ENCODE measurements around the gene RTEL1. TPM values are rescaled to one million over a fixed set of nuclear protein-coding genes. Genes with fewer than 3 reads are reported as not detected.

Gene RTEL1
- total and polyA plus RNA-seq, 7 donors: 3.6 to 44.3 (median 22.4) TPM

DNA sequence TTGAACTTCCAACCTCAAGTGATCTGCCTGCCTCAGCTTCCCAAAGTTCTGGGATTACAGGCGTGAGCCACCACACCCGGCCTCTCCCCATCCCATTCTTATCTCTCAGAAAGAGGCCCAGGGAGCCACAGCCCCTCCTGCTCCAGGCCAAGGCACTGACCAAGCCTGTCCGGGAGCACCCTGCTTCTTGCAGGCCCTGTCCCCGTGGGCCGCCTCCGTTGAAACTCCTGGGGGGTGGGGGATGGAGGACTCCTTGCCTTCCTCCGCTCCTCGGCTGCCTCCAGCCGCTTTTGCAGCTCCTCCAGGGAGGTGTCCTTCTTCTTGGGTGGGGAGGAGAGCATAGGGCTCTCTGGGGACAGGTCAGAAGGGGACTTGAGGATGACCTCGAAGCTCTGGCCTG lies 14.6 kb upstream of the RTEL1 start:
- H3K4me1 ChIP-seq: peaks cover 0 to 15% (median 10%) of the 10 kb centered on the region in 4 donors
- WGBS, 2 donors: 75 to 92% methylated on average over 10 of the region's 10 CpGs
- intact Hi-C loops (cut with DNase I): no loop called here
- TF ChIP-seq, protein P1, sequence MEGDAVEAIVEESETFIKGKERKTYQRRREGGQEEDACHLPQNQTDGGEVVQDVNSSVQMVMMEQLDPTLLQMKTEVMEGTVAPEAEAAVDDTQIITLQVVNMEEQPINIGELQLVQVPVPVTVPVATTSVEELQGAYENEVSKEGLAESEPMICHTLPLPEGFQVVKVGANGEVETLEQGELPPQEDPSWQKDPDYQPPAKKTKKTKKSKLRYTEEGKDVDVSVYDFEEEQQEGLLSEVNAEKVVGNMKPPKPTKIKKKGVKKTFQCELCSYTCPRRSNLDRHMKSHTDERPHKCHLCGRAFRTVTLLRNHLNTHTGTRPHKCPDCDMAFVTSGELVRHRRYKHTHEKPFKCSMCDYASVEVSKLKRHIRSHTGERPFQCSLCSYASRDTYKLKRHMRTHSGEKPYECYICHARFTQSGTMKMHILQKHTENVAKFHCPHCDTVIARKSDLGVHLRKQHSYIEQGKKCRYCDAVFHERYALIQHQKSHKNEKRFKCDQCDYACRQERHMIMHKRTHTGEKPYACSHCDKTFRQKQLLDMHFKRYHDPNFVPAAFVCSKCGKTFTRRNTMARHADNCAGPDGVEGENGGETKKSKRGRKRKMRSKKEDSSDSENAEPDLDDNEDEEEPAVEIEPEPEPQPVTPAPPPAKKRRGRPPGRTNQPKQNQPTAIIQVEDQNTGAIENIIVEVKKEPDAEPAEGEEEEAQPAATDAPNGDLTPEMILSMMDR (IDR thresholded peaks at IDR 0.05): no peak
- no peak for TF ChIP-seq EP300 (IDR thresholded peaks at IDR 0.05)
- no peak for TF ChIP-seq POLR2A (IDR thresholded peaks at IDR 0.05)
- no peak for TF ChIP-seq POLR2AphosphoS5 (IDR thresholded peaks at IDR 0.05)
- H3K9me3 ChIP-seq: no peaks in the 10 kb centered on the region
- H3K27me3 ChIP-seq: no peaks in the 10 kb centered on the region
- DNase-seq: no peak
- H3K36me3 ChIP-seq: no peaks in the 10 kb centered on the region
- H3K4me3 ChIP-seq: no peak overlapping the region
- H3K27ac ChIP-seq: no peak overlapping the region

DNA sequence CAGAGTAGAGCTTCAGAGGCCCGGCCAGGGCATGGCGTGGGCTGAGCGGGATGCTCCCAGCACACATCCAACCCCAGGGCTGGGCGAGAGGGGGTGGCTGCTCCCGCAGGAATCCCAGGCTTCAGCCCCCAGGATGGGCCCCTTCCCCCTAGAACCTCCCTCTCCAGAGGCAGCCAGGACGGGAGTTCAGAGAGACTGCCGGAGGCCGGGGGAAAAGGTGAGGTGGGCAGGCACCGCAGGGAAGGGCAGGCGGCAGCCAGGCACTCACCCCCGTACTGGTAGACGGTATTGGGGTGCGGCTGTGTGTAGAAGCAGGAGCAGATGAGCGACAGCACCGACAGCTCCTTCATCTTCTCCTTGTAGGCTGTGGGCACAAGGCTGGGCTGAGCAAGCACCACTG lies 14.2 kb upstream of the RTEL1 start:
- Histone ChIP-seq H3K27ac (no peak overlapping the region), H3K27me3 (no peaks in the 10 kb centered on the region), H3K4me1 (peaks cover 0 to 15% (median 10%) of the 10 kb centered on the region in 4 donors), H3K9me3 (no peaks in the 10 kb centered on the region), H3K36me3 (no peaks in the 10 kb centered on the region), H3K4me3 (no peak overlapping the region)
- TF ChIP-seq, protein P1 (IDR thresholded peaks at IDR 0.05): no peak
- TF ChIP-seq EP300 (IDR thresholded peaks at IDR 0.05): no peak
- no peak for TF ChIP-seq POLR2A (IDR thresholded peaks at IDR 0.05)
- TF ChIP-seq POLR2AphosphoS5 (IDR thresholded peaks at IDR 0.05): no peak
- 91 to 93% methylated on average over 15 of the region's 15 CpGs for WGBS, 2 donors
- intact Hi-C loops (cut with DNase I): no loop called here
- no peak for DNase-seq

GRCh38 chr20:63645218-63645617 lies 12.9 kb upstream of the RTEL1 start:
- no peaks in the 10 kb centered on the region for H3K27me3 ChIP-seq
- TF ChIP-seq, protein P1 (IDR thresholded peaks at IDR 0.05): no peak
- no peak for TF ChIP-seq POLR2A (IDR thresholded peaks at IDR 0.05)
- TF ChIP-seq EP300 (IDR thresholded peaks at IDR 0.05): no peak
- TF ChIP-seq POLR2AphosphoS5 (IDR thresholded peaks at IDR 0.05): no peak
- no peak for DNase-seq
- 74 to 80% methylated on average over 4 of the region's 4 CpGs for WGBS, 2 donors
- no peak overlapping the region for H3K4me3 ChIP-seq
- H3K4me1 ChIP-seq: peaks cover 0 to 15% (median 10%) of the 10 kb centered on the region in 4 donors
- no peak overlapping the region for H3K27ac ChIP-seq
- no peaks in the 10 kb centered on the region for H3K9me3 ChIP-seq
- no peaks in the 10 kb centered on the region for H3K36me3 ChIP-seq
- intact Hi-C loops (cut with DNase I): no loop called here

DNA sequence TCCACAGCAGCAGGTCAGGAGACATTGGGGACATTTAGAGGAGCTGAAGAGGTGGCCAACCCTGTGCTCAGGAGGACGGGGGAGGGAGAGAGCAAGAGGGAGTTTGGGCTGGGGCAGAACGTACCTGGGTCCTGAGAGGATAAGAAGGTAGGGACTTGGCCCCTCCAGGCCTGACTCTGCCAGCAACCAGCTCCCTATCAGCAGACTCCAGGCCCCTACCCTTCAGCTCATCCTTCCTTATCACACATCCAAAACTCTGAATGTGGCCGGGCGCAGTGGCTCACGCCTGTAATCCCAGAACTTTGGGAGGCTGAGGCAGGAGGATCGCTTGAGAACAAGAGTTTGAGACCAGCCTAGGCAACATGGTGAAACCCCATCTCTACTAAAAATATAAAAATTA lies 9.9 kb upstream of the RTEL1 start:
- H3K36me3 ChIP-seq: no peaks in the 10 kb centered on the region
- no peak overlapping the region for H3K4me3 ChIP-seq
- no peak overlapping the region for H3K27ac ChIP-seq
- WGBS, 2 donors: 89 to 94% methylated on average over 6 of the region's 6 CpGs
- peaks cover 0 to 14% (median 0%) of the 10 kb centered on the region in 3 donors for H3K27me3 ChIP-seq
- intact Hi-C loops (cut with DNase I): no loop called here
- TF ChIP-seq POLR2A (IDR thresholded peaks at IDR 0.05) (no peak), EP300 (IDR thresholded peaks at IDR 0.05) (no peak), POLR2AphosphoS5 (IDR thresholded peaks at IDR 0.05) (no peak)
- TF ChIP-seq, protein P1 (IDR thresholded peaks at IDR 0.05): no peak
- H3K4me1 ChIP-seq: peaks cover 0 to 20% (median 14%) of the 10 kb centered on the region in 4 donors
- no peaks in the 10 kb centered on the region for H3K9me3 ChIP-seq
- no peak for DNase-seq
